COLO668 (cell line): ENCODE measurements around the gene MYMK.

Experiments
- DNase-seq: peaks from one replicate; lab custom pipeline; 2025; ENCODE audit not compliant: unreplicated experiment; lab: John Stamatoyannopoulos, UW

MYMK gene

GRCh38 chr9:133488686-133489252, 36.0 kb downstream of the MYMK start:
- DNase-seq: no peak

DNA sequence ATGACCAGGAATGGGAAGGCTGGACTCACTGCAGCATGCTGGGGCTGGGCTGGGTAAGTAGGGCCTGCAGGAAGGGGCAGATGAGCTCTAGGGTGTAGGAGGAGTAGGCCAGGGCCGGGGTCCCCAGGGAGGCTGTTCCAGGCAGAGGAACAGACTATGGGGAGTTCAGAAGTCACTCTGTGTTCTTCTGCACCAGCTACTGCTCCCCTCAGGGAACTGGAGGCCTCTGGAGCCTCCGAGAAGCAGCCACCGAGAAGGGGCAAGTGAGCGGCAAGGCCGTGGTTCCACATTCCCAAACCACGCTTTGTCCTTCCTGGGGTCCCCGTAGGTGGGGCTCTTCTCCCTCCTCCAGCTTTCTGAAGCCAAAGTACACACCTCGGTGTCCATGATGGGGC, 37.4 kb downstream of the MYMK start:
- DNase-seq: no peak

GRCh38 chr9:133485531-133486260, 39.1 kb downstream of the MYMK start:
- no peak for DNase-seq

GRCh38 chr9:133484671-133485437, 39.9 kb downstream of the MYMK start:
- no peak for DNase-seq

- DNase-seq: no peak
Observed at GRCh38 chr9:133483611-133484010, 41.1 kb downstream of the MYMK start.

DNA sequence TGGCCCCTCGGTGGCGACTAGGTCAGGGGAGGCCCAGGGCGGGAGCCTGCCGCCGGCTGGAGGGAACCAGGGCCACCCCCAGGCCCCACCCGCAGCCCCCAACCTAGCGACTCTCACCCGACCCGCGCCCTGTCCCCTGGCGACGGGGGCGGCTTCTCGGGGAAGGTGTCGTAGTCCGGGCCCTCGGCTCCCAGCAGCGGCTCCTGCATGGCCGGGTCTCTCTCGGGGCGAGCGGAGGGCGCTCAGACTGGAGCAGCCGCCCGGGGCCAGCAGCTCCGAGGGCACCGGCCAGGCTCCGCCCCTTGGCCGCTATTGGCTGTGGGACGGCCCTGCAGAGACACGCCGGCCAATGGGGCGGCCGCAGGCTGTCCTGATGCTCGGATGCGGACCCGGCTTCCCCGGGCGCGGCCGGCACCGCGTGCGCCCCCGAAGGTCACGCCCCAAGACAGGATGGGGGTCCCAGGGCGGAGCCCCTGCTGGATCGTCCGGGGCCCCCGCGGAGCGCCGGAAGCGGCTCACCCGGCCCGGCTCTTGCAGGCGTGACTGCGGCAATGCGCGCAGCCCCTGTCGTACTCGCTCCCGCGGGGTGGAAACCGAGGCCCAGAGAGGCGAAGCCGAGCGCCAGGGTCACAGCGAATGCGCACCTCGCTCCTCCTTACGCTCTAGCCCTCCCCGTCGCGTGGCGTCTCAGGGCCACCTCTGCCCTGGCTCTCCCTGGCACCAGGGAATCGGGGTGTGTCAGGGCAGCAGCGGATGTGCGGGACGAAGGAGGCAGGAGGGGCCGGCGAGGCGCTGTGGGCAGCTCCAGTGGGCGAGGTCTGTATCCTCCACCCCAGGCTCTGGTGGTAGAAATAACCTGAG, 45.7 kb downstream of the MYMK start, which contains the start of gene SLC2A6:
Gene SLC2A6 (minus strand): TSS at position 249 of the 861 bp plus-strand sequence. CDS start 40 bp downstream, at position 209.
- peak; percentile 92 for DNase-seq

GRCh38 chr9:133477992-133478850, 46.5 kb downstream of the MYMK start:
- peak; percentile 71 for DNase-seq

DNA sequence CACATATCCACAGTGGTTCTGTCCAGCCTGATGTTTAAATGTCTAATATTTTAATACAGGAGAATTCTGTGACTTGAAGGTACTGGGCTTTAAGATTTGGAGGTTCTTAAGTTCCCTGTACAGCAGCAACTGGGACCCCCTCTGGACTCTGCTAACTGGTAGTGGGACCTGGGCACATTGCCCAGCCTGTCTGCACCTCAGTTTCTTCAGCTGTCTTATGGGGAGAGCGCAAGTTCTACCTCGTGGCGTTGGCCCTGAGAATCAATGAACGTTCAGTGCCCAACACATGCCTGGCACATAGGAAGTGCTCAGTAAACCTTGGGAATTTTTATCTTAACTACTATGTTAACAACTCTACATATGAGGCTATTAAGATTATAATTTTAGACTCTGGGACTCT, 47.3 kb downstream of the MYMK start:
- DNase-seq: no peak

DNA sequence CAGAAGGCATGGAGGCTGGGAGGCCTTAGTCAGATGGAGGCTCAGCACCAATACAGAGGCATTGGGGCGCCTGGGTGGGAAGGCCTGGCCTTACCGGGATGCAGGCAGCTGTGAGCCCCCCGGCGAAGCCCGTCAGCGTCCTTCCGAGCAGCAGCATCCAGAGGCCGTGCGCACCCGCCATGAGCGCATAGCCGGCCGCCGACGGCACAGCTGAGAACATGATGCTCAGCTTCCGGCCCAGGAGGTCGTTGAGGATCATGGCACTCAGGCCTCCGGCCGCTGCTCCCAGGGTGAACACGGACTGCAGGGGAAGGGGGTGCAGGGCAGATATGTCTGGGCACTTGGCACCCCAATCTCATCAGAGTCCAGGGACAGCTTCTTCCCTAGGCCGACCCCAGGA, 47.8 kb downstream of the MYMK start:
- DNase-seq: no peak

DNA sequence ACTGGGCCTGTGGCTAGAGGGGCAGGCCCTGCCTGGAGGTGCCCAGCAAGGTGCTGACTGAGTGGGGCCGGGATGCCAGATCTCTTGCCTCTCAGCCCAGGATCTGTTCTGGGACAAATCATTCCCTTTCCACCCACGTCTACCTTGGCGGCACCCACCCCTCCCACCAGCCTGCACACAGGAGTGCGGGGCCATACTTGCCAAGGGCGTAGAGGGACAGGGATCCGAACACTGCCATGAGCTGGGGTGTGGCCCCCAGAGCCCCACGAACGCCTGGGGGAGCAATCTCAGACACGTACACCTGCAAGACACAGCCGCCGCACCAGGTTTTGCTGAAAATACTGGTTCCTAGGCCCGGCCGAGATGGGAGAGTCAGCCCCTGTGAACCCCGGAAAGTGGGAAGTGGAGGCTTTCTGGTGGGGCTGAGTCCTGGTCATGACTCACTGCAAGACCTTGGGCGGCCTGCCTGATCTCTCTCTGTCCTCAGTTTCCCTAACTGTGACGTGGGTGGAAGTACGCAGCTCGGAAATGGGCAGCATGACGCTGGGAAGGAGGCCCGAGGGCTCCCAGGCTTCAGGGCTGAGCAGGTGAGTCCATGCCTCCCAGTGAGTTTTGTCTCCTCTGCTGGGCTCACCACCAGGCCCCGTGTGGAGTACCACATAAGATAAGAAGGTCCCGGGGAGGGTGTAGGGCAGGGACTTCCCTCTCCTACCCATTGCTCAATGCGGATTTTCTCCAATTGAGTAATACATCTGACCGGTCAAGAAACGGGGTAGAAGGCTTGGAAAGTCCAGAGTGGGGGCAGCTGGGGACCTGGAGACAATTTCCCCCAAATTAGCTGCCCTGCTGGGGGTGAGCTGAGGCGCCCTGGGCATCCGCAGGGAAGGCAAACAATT, 48.5 kb downstream of the MYMK start:
- no peak for DNase-seq

DNA sequence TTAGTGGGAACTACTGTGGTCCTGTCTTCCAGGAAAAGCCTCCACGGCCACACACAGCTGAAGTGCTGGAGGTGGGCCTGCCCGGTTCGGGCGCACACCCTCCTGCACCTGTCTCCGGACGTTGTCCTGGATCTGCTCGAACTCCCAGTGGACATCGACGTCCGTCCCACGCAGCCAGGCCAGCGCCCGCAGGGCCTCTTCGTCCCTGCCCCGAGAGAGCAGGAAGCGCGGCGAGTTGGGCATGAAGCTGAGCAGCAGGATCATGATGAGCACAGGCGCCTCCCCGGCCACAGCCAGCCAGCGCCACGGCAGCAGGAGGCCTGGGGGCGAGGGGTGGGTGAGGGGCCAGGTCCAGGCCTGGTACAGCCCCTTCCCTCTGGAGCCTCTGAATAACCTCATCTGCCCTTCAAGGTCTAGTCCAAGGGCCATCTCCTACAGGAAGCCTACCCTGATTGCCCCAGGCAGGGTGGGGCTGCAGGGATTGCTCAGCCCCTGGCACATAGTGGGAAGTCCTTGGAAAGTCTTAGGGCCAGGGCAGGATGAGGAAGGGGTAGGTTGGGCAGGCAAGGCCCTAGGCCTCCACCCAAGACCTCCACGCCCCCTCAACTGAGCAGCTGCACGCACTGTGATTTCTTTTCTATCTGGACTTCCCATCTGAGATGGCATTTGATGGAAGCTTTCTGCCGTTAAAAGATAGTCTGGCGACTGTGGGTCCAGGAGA, 49.3 kb downstream of the MYMK start:
- no peak for DNase-seq

GRCh38 chr9:133474853-133475252, 49.9 kb downstream of the MYMK start:
- DNase-seq: no peak

DNA sequence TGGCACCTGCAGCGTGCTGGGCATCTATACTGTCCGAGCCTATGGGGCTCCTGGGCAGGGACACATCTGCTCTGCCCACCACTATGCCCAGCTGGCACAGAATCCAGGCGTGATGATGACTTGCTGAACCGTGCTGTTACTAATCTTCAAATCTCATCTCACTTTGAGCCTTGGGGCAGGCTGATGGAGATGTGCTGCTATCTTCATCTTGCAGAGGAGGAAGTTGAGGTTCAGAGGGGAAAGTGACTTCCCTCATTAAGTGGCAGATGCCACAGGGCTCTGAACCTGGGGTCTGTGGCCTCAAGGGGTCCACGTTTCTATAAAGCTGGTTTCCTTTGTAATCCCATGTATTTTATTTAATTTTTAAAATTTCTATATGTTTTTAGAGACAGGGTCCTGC, 50.5 kb downstream of the MYMK start:
- DNase-seq: no peak

- no peak for DNase-seq
Observed at GRCh38 chr9:133473743-133474142, 51.0 kb downstream of the MYMK start.

GRCh38 chr9:133472753-133473378, 51.9 kb downstream of the MYMK start:
- DNase-seq: no peak

DNA sequence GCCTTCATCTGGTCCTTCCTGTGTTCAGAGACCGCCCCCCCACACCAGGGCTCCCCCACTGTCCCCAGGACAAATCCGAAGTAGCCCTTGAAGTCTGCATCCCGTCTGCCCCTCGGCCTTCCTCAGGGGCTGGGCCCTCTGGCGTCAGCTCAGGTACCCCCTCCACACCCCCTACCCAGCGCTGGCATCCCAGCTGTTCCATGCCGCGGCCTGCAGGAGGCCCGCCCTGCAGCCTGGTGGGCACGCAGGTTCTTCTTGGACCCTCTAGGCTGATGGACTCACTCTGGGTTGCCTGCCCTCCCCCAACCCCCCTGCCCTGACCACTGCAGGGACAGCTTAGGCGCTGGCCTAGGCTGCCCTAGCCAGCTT, 52.5 kb downstream of the MYMK start:
- no peak for DNase-seq

DNA sequence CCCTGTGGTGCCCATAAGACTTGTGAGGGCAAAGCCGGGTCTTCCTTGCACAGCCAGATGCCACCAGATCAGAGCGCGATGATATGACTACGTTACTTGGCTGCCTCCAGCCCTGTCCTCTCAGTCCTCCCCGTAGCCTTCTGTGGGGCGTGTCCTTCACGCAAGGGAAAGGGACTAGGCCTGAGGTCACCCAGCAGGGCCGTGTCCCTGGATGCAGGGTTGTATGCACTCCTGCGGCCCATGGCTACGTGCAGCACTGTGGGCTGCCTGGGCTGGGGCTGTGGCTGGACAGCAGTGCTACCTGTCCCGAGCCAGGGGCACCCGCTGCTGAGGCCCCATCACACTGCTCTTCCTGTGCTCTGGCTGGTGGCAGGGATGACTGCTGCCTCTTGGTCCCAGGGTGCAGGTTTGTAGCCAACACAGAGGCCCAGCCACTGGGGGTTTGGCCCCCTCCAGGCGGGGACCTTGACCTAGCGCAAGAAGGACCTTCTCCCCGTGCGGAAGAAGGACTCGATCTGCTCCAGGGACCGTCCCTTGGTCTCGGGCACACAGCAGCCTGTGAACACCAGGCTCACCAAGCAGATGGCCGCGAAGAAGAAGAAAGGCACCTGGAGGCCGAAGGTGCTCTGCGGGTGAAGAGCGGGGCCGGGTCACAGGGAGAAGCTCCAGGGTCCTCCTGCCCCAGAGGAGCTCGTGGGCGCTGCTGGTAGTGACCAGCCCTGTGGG, 53.0 kb downstream of the MYMK start:
- no peak for DNase-seq

DNA sequence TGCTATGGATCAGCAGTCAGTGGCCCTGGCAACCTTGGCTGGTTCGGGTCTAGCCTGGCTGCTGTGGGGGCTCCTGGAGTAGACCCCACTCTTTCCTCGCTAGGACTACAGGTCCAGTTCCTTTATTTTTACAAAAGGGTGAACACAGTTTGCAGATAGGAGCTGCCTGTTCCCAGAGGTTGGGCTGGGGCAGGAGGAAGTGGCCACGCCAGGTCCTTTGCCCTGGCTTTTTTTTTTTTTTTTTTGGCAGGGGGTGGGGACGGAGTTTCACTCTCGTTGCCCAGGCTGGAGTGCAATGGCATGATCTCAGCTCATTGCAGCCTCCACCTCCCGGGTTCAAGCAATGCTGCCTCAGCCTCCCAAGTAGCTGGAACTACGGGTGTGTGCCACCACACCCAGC, 53.8 kb downstream of the MYMK start:
- no peak for DNase-seq
